ENCODE measurements around the gene C1orf21. TPM values are rescaled to one million over a fixed set of nuclear protein-coding genes. Genes with fewer than 3 reads are reported as not detected.

Gene C1orf21
- total RNA-seq, 1 donor from 2014 or later: 31.8 TPM

DNA sequence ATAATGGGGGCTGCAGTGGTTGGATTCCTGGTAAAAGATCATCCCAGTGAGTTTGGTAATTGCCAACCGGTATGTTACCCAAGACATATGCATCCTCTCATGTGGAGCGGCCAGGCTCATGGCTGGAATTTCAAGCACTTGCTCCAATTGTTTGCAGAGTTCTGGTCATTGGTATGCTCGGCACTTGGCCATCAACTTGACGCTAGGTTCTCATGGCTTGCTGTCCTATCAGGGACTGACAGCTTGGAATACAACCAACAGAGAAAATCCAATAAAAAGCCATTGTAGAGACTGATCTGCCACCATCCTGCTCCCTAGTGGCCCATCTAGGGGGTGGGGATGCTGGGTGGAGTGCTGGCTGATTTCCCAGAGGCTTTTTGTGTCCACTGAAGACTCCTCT, 247.0 kb downstream of the C1orf21 start:
- Mint-ChIP-seq H3K4me3 (ENCODE audit: unreplicated experiment) (no peak overlapping the region), H3K27me3 (ENCODE audit: unreplicated experiment) (no peaks in the 10 kb centered on the region), H3K9me3 (ENCODE audit: unreplicated experiment) (no peaks in the 10 kb centered on the region), H3K36me3 (ENCODE audit: unreplicated experiment) (no peaks in the 10 kb centered on the region), H3K27ac (ENCODE audit: unreplicated experiment) (no peak overlapping the region), H3K4me1 (ENCODE audit: unreplicated experiment) (peaks cover 9% of the 10 kb centered on the region)
- TF ChIP-seq, protein P1, sequence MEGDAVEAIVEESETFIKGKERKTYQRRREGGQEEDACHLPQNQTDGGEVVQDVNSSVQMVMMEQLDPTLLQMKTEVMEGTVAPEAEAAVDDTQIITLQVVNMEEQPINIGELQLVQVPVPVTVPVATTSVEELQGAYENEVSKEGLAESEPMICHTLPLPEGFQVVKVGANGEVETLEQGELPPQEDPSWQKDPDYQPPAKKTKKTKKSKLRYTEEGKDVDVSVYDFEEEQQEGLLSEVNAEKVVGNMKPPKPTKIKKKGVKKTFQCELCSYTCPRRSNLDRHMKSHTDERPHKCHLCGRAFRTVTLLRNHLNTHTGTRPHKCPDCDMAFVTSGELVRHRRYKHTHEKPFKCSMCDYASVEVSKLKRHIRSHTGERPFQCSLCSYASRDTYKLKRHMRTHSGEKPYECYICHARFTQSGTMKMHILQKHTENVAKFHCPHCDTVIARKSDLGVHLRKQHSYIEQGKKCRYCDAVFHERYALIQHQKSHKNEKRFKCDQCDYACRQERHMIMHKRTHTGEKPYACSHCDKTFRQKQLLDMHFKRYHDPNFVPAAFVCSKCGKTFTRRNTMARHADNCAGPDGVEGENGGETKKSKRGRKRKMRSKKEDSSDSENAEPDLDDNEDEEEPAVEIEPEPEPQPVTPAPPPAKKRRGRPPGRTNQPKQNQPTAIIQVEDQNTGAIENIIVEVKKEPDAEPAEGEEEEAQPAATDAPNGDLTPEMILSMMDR (IDR thresholded peaks at IDR 0.05): no peak
- DNase-seq (ENCODE audit: extremely low spot score, unreplicated experiment): no peak

DNA sequence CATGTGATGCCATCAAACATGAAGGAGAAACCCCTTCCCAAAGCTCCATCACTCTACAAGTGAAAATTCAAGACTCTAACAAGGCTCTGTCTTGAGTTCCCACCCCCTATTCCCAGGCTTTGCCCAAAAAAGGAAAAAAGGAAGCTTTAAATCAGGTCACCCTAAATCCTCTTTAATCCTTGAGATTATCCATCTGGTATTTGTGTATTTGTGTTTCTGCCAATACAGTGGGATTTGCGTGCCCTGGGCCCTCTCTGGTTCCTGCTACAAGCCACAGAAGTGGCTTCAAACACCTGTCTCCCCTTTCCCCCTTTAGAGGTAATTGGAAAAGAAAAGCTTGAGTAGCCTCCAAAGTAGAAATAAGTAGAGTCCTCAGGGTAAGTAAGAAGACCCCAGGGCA, 247.5 kb downstream of the C1orf21 start:
- peaks cover 6% of the 10 kb centered on the region for H3K4me1 Mint-ChIP-seq (ENCODE audit: unreplicated experiment)
- no peaks in the 10 kb centered on the region for H3K36me3 Mint-ChIP-seq (ENCODE audit: unreplicated experiment)
- no peaks in the 10 kb centered on the region for H3K27me3 Mint-ChIP-seq (ENCODE audit: unreplicated experiment)
- no peak overlapping the region for H3K4me3 Mint-ChIP-seq (ENCODE audit: unreplicated experiment)
- no peak overlapping the region for H3K27ac Mint-ChIP-seq (ENCODE audit: unreplicated experiment)
- DNase-seq (ENCODE audit: extremely low spot score, unreplicated experiment): no peak
- TF ChIP-seq, protein P1 (IDR thresholded peaks at IDR 0.05): no peak
- H3K9me3 Mint-ChIP-seq (ENCODE audit: unreplicated experiment): no peaks in the 10 kb centered on the region

DNA sequence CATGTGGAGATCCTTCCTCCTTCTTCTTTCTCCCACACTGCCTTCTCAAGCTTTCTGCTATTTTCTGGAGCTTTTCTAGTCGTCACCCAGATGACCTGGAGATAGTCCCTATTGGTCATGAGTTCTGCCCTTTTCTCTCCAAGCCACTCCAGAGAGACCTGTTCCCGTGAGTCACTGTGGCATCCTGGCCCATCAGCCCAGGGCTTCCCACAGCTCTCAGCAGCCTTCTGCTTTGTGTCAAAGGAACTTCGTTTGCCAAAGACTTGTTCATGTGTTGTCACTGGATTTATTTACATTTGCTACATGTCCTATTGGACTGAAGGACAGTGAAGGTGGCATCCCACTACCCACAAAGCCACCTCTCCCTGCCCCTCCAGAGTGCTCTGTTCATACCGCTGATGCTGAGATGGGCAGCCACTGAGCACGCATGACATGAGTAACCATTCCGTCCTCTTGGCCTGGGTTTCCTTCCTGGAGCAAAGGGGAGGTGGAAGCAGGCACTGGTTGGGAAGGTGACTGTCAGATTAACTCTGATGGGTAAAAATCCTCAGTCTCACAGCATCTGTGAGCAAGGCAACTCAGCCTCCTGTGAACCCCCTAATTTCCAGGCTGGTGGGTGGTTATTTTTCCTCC, 248.6 kb downstream of the C1orf21 start:
- H3K36me3 Mint-ChIP-seq (ENCODE audit: unreplicated experiment): no peaks in the 10 kb centered on the region
- no peak overlapping the region for H3K4me3 Mint-ChIP-seq (ENCODE audit: unreplicated experiment)
- no peaks in the 10 kb centered on the region for H3K4me1 Mint-ChIP-seq (ENCODE audit: unreplicated experiment)
- TF ChIP-seq, protein P1 (IDR thresholded peaks at IDR 0.05): no peak
- H3K27ac Mint-ChIP-seq (ENCODE audit: unreplicated experiment): no peak overlapping the region
- H3K27me3 Mint-ChIP-seq (ENCODE audit: unreplicated experiment): no peaks in the 10 kb centered on the region
- DNase-seq (ENCODE audit: extremely low spot score, unreplicated experiment): no peak
- no peaks in the 10 kb centered on the region for H3K9me3 Mint-ChIP-seq (ENCODE audit: unreplicated experiment)

DNA sequence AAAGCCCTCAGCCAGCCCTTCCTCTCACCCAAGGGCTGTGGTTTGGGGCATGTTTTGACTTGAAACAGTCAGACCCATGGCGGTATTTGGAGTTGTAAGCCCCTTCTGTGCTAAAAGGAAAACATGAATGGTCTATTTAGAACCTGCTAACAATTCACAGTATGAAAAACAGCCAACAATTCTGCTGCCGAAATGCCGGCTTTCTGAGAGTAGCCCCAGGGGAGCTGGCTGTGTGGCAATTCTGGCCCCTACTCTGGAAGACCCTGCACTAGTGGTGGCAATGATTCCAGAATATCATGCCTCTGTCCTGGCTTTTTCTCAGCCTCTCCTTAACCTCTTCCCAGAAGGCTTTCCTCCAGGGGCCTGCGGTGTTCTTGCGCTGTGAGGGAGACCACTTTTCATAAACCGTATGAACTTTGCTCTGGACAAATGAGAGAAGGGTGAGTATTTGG, 249.2 kb downstream of the C1orf21 start:
- Mint-ChIP-seq H3K27me3 (ENCODE audit: unreplicated experiment) (no peaks in the 10 kb centered on the region), H3K4me3 (ENCODE audit: unreplicated experiment) (no peak overlapping the region), H3K27ac (ENCODE audit: unreplicated experiment) (no peak overlapping the region), H3K36me3 (ENCODE audit: unreplicated experiment) (no peaks in the 10 kb centered on the region), H3K4me1 (ENCODE audit: unreplicated experiment) (no peaks in the 10 kb centered on the region), H3K9me3 (ENCODE audit: unreplicated experiment) (no peaks in the 10 kb centered on the region)
- DNase-seq (ENCODE audit: extremely low spot score, unreplicated experiment): no peak
- TF ChIP-seq, protein P1 (IDR thresholded peaks at IDR 0.05): no peak

DNA sequence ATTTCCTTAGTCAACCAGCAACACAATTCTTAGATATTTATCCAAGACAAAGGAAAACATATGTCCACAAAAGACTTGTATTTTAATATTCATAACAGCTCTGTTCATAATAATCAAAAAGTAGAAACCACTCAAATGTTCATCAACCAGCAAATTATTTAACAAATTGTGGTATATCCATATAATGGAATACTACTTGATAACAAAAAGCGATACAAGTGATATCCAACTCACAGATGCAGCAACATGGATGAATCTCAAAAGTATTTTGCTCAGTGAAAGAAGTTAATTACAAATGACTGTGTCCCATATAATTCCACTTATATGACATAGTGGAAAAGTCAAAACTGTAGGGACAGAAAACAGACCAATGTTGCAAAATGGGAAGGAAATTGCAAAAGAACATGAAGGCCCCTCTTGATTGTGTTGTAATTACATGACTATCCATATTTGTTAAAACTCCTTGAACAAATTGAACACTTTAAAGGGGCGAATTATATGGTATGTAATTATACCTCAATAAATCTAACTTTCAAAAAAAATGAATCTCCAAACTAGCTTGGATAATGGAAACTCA, 250.9 kb downstream of the C1orf21 start:
- Mint-ChIP-seq H3K27ac (ENCODE audit: unreplicated experiment) (no peak overlapping the region), H3K9me3 (ENCODE audit: unreplicated experiment) (no peaks in the 10 kb centered on the region), H3K4me1 (ENCODE audit: unreplicated experiment) (no peaks in the 10 kb centered on the region), H3K4me3 (ENCODE audit: unreplicated experiment) (no peak overlapping the region), H3K27me3 (ENCODE audit: unreplicated experiment) (peaks cover 3% of the 10 kb centered on the region), H3K36me3 (ENCODE audit: unreplicated experiment) (no peaks in the 10 kb centered on the region)
- no peak for DNase-seq (ENCODE audit: extremely low spot score, unreplicated experiment)
- TF ChIP-seq, protein P1 (IDR thresholded peaks at IDR 0.05): no peak
